Osteoblast (primary cell): Measurements from ENCODE around the gene HOXD4. TPM values are rescaled to one million over a fixed set of nuclear protein-coding genes. Genes with fewer than 3 reads are reported as not detected.

Experiments used
- DNase-seq: peaks from one replicate; pipeline ENCODE4 v3.0.0; 2011; ENCODE audit warnings: low spot score, mixed read lengths; ENCODE audit not compliant: insufficient read length; ENCODE audit errors: missing footprints
- H2AFZ ChIP-seq: 2 replicates; pipeline ENCODE4 v1.6.0; 2011; ENCODE audit warnings: mild to moderate bottlenecking, low read length
- H3K27ac ChIP-seq: 2 replicates; pipeline ENCODE4 v1.5.1; 2011; ENCODE audit warnings: mild to moderate bottlenecking, low read depth, low read length, moderate library complexity
- H3K27me3 ChIP-seq: 2 replicates; pipeline ENCODE4 v1.6.0; 2012; ENCODE audit warnings: mild to moderate bottlenecking, control low read depth, inconsistent platforms, low read length, moderate library complexity; ENCODE audit not compliant: insufficient read depth
- H3K36me3 ChIP-seq: 2 replicates; pipeline ENCODE4 v1.5.1; 2011; ENCODE audit warnings: mild to moderate bottlenecking, low read length, control low read depth, moderate library complexity; ENCODE audit not compliant: insufficient read depth
- H3K4me1 ChIP-seq: 2 replicates; pipeline ENCODE4 v1.5.1; 2011; ENCODE audit warnings: mild to moderate bottlenecking, low read length, control low read depth, moderate library complexity; ENCODE audit not compliant: insufficient read depth
- H3K4me2 ChIP-seq: 2 replicates; pipeline ENCODE4 v1.6.0; 2011; ENCODE audit warnings: mild to moderate bottlenecking, low read length; ENCODE audit not compliant: insufficient read depth
- H3K4me3 ChIP-seq: fragments of 200-600 bp; sonication (generic); 3 replicates; pipeline ENCODE4 v1.5.1; 2012; ENCODE audit warnings: mild to moderate bottlenecking, low read length, inconsistent platforms; ENCODE audit not compliant: insufficient read depth
- H3K79me2 ChIP-seq: 2 replicates; pipeline ENCODE4 v1.6.0; 2012; ENCODE audit warnings: mild to moderate bottlenecking, low read length, control low read depth, inconsistent platforms; ENCODE audit not compliant: insufficient read depth
- H3K9me3 ChIP-seq: 2 replicates; pipeline ENCODE4 v1.5.1; 2011; ENCODE audit warnings: low read depth, low read length, control low read depth
- H4K20me1 ChIP-seq: 2 replicates; pipeline ENCODE4 v1.6.0; 2012; ENCODE audit warnings: mild to moderate bottlenecking, low read length, control low read depth; ENCODE audit not compliant: insufficient read depth
- total RNA-seq: library from RNA; depleted of rRNA; stranded (reverse); fragments of >200 nt; gene quantifications from 2 replicates; pipeline ENCODE4 v1.2.3, GENCODE V29; 2012
- TF ChIP-seq, protein P1 (sequence below): IDR thresholded peaks from 2 replicates; pipeline ENCODE4 v1.5.1; 2011; ENCODE audit warnings: mild to moderate bottlenecking, low read depth, low read length, moderate library complexity; ENCODE audit errors: extremely low read depth

Gene HOXD4
- total RNA-seq, 1 donor, result 0.36 TPM

DNA sequence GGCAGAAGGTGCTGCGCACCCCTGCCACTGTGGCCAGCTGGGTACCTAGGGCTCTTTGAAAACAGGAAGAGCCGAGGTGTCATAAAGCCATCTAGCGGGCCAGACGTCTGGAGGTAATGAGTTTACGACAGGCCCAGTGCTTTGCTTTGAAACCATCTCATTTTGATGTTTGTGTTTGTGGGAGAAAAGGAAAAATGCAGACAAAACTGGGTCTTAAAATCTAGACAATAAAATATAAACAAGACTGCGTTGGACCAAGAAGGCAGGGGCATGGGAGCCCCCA lies 25.6 kb upstream of the HOXD4 start:
- no peaks in the 10 kb centered on the region for H3K79me2 ChIP-seq
- no peak overlapping the region for H3K27ac ChIP-seq
- no peaks in the 10 kb centered on the region for H4K20me1 ChIP-seq
- TF ChIP-seq, protein P1, sequence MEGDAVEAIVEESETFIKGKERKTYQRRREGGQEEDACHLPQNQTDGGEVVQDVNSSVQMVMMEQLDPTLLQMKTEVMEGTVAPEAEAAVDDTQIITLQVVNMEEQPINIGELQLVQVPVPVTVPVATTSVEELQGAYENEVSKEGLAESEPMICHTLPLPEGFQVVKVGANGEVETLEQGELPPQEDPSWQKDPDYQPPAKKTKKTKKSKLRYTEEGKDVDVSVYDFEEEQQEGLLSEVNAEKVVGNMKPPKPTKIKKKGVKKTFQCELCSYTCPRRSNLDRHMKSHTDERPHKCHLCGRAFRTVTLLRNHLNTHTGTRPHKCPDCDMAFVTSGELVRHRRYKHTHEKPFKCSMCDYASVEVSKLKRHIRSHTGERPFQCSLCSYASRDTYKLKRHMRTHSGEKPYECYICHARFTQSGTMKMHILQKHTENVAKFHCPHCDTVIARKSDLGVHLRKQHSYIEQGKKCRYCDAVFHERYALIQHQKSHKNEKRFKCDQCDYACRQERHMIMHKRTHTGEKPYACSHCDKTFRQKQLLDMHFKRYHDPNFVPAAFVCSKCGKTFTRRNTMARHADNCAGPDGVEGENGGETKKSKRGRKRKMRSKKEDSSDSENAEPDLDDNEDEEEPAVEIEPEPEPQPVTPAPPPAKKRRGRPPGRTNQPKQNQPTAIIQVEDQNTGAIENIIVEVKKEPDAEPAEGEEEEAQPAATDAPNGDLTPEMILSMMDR, result no peak
- H3K9me3 ChIP-seq, result no peaks in the 10 kb centered on the region
- no peak overlapping the region for H3K4me3 ChIP-seq
- H2AFZ ChIP-seq, result no peak overlapping the region
- no peak overlapping the region for H3K4me2 ChIP-seq
- no peak for DNase-seq
- H3K27me3 ChIP-seq, result peaks cover 37% of the 10 kb centered on the region
- no peaks in the 10 kb centered on the region for H3K36me3 ChIP-seq
- peaks cover 18% of the 10 kb centered on the region for H3K4me1 ChIP-seq

DNA sequence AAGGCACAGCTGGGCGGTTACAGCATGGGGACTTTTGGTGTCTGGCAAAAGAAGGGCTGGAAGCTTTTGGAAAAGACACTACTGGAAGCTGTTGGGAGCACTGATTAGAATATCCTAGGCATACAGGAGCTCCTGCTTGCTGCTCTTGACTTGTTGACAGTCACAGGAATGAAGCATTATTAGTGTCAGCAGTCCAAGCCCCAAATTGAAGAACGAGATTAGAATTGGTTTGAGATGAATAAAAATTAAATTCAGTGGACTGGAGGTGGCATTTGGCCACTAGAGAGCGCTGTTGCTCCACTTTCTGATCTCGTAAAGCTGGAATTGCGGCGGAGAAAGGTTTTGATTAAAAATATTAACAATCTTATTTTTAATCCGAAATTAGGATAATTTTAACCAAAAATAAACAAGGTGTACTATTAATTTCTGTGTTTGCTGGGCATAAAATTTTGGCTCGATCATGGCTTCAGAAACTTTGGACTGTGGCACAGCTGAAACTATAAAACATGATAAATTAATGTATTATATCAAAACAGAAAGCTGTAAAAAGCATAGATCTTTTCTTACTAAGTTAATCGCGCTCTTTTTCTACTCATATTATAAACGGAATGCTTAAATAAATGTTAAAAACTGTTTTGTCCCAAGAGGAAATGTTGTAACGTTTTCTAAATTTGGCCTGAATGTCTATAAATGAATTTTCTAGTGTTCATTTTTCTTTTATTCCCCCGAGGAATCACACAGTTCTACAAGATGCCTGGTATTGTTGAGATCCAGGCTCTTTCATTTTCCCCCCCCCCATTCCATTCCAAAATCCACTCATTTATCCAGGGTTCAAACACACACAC lies 24.2 kb upstream of the HOXD4 start:
- Histone ChIP-seq H4K20me1 (no peaks in the 10 kb centered on the region), H3K4me3 (peak overlapping the region; percentile 24), H3K9me3 (no peaks in the 10 kb centered on the region), H3K27ac (no peak overlapping the region), H2AFZ (no peak overlapping the region), H3K36me3 (peaks cover 1% of the 10 kb centered on the region), H3K79me2 (no peaks in the 10 kb centered on the region), H3K4me2 (peak overlapping the region; percentile 94), H3K27me3 (peaks cover 23% of the 10 kb centered on the region), H3K4me1 (peaks cover 26% of the 10 kb centered on the region)
- DNase-seq, result peak; percentile 94
- TF ChIP-seq, protein P1, result peak; percentile 89

DNA sequence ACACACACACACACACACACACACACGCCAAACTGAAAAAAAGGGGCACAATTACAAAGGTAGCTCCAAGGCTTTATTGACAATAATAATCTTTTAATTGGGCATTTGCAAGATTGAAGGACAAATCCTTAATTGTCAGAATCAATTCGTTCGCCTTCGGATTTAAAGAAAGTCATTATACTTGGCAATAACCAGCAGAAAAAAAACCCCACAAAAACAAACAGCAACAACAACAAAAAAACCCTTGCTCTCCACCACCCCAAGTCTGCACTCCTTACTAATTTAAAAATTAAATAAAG lies 23.6 kb upstream of the HOXD4 start:
- peaks cover 17% of the 10 kb centered on the region for H3K27me3 ChIP-seq
- H3K4me2 ChIP-seq, result peak overlapping the region; percentile 94
- peaks cover 5% of the 10 kb centered on the region for H3K36me3 ChIP-seq
- no peaks in the 10 kb centered on the region for H3K9me3 ChIP-seq
- H3K4me1 ChIP-seq, result peaks cover 20% of the 10 kb centered on the region
- no peak for DNase-seq
- no peaks in the 10 kb centered on the region for H4K20me1 ChIP-seq
- no peak overlapping the region for H3K27ac ChIP-seq
- TF ChIP-seq, protein P1, result no peak
- no peak overlapping the region for H3K4me3 ChIP-seq
- H3K79me2 ChIP-seq, result no peaks in the 10 kb centered on the region
- H2AFZ ChIP-seq, result no peak overlapping the region

DNA sequence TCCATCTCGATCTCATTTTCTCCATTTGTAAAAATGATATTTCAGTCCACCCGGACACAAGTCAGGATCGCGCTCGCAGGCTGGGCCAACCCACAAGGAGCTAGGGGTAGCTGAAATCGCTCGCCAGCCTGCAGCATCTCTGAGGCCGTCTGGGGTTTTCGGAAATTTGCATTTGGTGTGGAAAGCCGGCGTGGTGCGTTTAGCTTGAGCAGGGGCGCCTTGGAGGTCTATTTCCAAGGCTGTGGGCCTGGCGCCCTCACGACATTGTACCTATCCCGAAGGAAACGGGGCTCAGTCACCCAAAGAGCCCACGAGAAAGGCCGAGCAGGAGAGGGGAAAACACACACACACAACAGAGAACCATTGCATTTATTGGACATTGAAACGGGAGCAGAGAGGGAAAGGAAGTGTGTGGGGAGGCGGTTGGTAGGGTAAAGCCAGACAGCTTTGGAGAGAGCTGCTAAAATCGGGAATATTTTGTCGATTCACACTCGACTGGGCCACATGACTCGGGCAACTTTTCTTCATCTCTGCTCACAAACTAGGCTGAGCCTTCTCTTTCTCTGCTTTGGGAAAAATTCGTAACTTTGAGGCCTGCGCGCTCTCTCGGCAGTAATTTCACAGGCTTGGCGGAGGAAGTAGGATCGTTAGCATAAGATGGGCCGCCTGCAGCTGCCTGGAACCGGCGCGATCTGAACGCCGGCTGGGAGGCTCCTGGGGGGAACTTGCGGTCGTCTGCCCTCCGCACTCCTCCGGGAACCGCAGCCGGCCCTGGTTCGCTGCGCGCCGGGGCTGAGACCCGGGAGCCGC lies 23.0 kb upstream of the HOXD4 start:
- Histone ChIP-seq H2AFZ (peak overlapping the region; percentile 90), H3K27ac (peak overlapping the region; percentile 58), H4K20me1 (no peaks in the 10 kb centered on the region), H3K36me3 (peaks cover 5% of the 10 kb centered on the region), H3K4me3 (peak overlapping the region; percentile 78), H3K4me2 (peak overlapping the region; percentile 94), H3K9me3 (no peaks in the 10 kb centered on the region), H3K4me1 (peaks cover 20% of the 10 kb centered on the region), H3K79me2 (no peaks in the 10 kb centered on the region), H3K27me3 (peaks cover 12% of the 10 kb centered on the region)
- TF ChIP-seq, protein P1, result no peak
- DNase-seq, result peak; percentile 61
